Psoas muscle (tissue), 8 donors: Measurements from ENCODE around the gene HABP2. TPM values are rescaled to one million over a fixed set of nuclear protein-coding genes. Genes with fewer than 3 reads are reported as not detected.

ENCODE experiments used
- ATAC-seq, 4 donors: fragments of 200-7000 bp; cut with Tn5 transposase; one replicate each; pipeline ENCODE4 v1.9.1; 2020; ENCODE audit warnings: moderate library complexity in 3 of 4, mild to moderate bottlenecking in 2 of 4
- DNase-seq, 2 donors: peaks; one replicate each; pipeline ENCODE4 v3.0.0-alpha.2; 2020
- H3K27ac ChIP-seq: fragments of 200-600 bp; one replicate; pipeline ENCODE4 v1.8.0; 2022
- H3K27me3 ChIP-seq, 3 donors: fragments of 200-600 bp in 1 of 3; one replicate each; pipeline versions ENCODE4 v1.6.1 to v1.8.0; 2013 to 2022; ENCODE audit warnings: low read length in 2 of 3, mild to moderate bottlenecking in 2 of 3, moderate library complexity in 1 of 3; ENCODE audit not compliant: insufficient read depth in 3 of 3
- H3K36me3 ChIP-seq, 2 donors: fragments of 200-600 bp in 1 of 2; one replicate each; pipeline versions ENCODE4 v1.6.1 to v1.8.0; 2013 to 2022; ENCODE audit warnings: low read depth in 1 of 2, mild to moderate bottlenecking in 1 of 2, moderate library complexity in 1 of 2; ENCODE audit not compliant: insufficient read depth in 1 of 2
- H3K4me1 ChIP-seq: fragments of 200-600 bp; one replicate; pipeline ENCODE4 v1.8.0; 2022
- H3K4me3 ChIP-seq: fragments of 200-600 bp; one replicate; pipeline ENCODE4 v1.8.0; 2022; ENCODE audit warnings: mild to moderate bottlenecking
- H3K9me3 ChIP-seq: fragments of 200-600 bp; one replicate; pipeline ENCODE4 v1.8.0; 2022
- WGBS, 3 donors: extraction: QIAGEN DNeasy Blood & Tissue Kit; methylation state at CpG; one replicate each; pipeline versions ENCODE4 v1.1.6 to v1.1.7; 2013; 5-methylcytosine and 5-hydroxymethylcytosine counted together
- intact Hi-C, 2 donors: fragments of 100-400 bp; cut with DNase I; formaldehyde crosslinking; loops; one replicate each; pipeline versions ENCODE4 v1.11.0 to v1.14.2; 2022
- long read RNA-seq, 2 donors: library from polyadenylated mRNA; unstranded; transcript quantifications; one replicate each; pipeline ENCODE4 v2.0.0, GENCODE V29; 2021
- polyA plus RNA-seq, 3 donors: library from polyadenylated mRNA; stranded (reverse); fragments of 200-250 nt; gene quantifications; one replicate each; pipeline ENCODE4 v1.2.3, GENCODE V29; 2013
- total RNA-seq, 4 donors: library from RNA; stranded (reverse); fragmentation: NEBNext Ultra II Directional in 2 of 4; extraction: Animal tissue kit (Norgen Biotek cat#: 25700) in 2 of 4; gene quantifications; one replicate each; pipeline versions ENCODE4 v1.2.1 to v1.2.4, GENCODE V29; 2021 to 2023
- TF ChIP-seq, protein P1 (sequence below): fragments of 200-600 bp; IDR thresholded peaks from one replicate; pipeline ENCODE4 v1.8.0; 2022; ENCODE audit warnings: antibody characterized with exemption
- donor health status: healthy with polysubstance abuse.
- donor health status: DM: no; HTN: no; CAD: no; lungs with moderate emphysema.
- donor health status: Bipolar disorder and iron deficiency.
- donor health status: healthy.
- donor health status: DM: yes; HTN: yes; CAD: no.
- donor health status: DM: no; HTN: no; CAD: no.
- donor health status: DM: no; HTN: no; CAD: no.
- donor health status: DM: yes; HTN: yes; CAD: no.

Gene HABP2
- under 1 TPM in 2 of 4 donors, not detected in 2; 0.15 to 0.16 TPM for total RNA-seq
- under 1 TPM; 0.01 to 0.13 (median 0.03) TPM for polyA plus RNA-seq
- long read RNA-seq, donor 1, result 0 reads
- long read RNA-seq, donor 2, result 0 reads

DNA sequence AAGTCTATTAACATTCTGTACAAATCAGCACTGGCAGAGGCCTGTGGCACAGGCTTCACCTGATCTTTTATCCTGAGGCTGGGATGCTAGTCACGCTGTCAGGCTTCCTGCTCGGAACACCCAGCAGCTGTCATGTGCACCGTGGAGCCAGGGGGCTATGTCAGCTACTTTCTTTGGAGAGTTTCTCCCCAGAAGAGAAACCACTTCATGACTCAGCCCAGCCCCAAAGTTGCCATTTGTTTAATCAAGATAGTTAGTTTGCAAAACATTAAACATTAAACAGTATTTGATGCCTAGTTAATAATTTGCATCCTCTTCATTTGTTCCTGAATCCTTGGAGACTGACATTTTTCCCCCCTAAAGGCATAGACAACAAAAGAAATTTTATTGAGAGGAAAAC, at the start of gene HABP2:
Gene HABP2, plus strand, starts transcription at position 353 of the 400 bp plus-strand sequence. CDS start 69 bp downstream, outside the sequence.
- 59 to 67% (median 62%) methylated on average over 3 of the region's 3 CpGs for WGBS, 3 donors
- H3K9me3 ChIP-seq, result no peaks in the 10 kb centered on the region
- H3K27ac ChIP-seq, result no peak within 1 kb of the TSS
- no peaks in the 10 kb centered on the region for H3K27me3 ChIP-seq
- DNase-seq (no peak), ATAC-seq (no peak)
- no peak within 1 kb of the TSS for H3K4me3 ChIP-seq
- peaks cover 6% of the 10 kb centered on the region for H3K4me1 ChIP-seq
- intact Hi-C loops, result no loop called here
- TF ChIP-seq, protein P1, sequence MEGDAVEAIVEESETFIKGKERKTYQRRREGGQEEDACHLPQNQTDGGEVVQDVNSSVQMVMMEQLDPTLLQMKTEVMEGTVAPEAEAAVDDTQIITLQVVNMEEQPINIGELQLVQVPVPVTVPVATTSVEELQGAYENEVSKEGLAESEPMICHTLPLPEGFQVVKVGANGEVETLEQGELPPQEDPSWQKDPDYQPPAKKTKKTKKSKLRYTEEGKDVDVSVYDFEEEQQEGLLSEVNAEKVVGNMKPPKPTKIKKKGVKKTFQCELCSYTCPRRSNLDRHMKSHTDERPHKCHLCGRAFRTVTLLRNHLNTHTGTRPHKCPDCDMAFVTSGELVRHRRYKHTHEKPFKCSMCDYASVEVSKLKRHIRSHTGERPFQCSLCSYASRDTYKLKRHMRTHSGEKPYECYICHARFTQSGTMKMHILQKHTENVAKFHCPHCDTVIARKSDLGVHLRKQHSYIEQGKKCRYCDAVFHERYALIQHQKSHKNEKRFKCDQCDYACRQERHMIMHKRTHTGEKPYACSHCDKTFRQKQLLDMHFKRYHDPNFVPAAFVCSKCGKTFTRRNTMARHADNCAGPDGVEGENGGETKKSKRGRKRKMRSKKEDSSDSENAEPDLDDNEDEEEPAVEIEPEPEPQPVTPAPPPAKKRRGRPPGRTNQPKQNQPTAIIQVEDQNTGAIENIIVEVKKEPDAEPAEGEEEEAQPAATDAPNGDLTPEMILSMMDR, result no peak
- H3K36me3 ChIP-seq, result no peaks in the 10 kb centered on the region

DNA sequence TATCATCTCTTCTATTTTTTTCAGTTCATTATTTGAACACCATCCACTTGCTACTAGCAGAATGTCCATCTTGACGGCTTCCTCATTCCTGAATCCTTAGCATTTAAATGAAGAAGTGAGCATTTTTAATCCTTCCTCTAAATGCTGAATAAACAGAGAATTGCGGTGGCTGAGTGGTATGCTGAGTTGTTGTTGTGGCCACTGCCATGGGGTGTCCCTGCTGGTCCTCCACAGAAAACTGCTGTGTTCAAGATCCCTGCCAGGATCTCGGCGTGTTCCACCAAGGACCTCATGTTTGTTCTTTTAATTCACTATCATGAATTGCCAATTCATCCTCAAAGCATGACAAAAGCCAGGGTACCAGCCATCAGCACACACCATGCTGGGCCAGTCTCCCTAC, 48.9 kb upstream of the HABP2 start:
- intact Hi-C loops, result no loop called here
- H3K9me3 ChIP-seq, result no peaks in the 10 kb centered on the region
- H3K27me3 ChIP-seq, result peaks cover 0 to 5% (median 0%) of the 10 kb centered on the region in 3 donors
- WGBS, 3 donors, result 64 to 78% (median 77%) methylated on average over 4 of the region's 4 CpGs
- H3K36me3 ChIP-seq, result no peaks in the 10 kb centered on the region
- no peak overlapping the region for H3K27ac ChIP-seq
- no peak for DNase-seq
- ATAC-seq, result no peak
- TF ChIP-seq, protein P1, result no peak
- no peak overlapping the region for H3K4me3 ChIP-seq
- no peaks in the 10 kb centered on the region for H3K4me1 ChIP-seq

DNA sequence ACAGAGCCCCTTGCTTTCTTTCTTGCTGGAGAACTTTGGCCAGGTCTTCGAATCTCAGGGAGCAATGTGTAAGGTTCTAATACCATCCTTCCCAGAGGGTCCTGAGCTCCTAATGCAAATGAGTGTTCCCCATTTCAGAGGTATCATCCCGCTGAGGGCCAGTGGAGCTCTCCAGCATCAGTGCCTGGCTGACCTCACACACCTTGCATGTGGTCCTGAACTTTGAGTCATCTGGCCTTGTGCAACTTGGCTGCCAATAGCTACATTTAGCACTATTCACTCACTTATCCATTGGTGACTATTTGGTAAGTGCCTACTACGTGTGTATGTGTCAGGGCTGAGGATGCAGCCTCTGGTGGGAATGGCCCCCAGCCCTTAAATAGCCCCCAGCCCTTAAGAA, 48.4 kb upstream of the HABP2 start:
- TF ChIP-seq, protein P1, result no peak
- ATAC-seq (no peak), DNase-seq (no peak)
- no peaks in the 10 kb centered on the region for H3K9me3 ChIP-seq
- H3K36me3 ChIP-seq, result no peaks in the 10 kb centered on the region
- WGBS, 3 donors, result 70 to 80% (median 71%) methylated on average over 3 of the region's 3 CpGs
- intact Hi-C loops, result no loop called here
- no peak overlapping the region for H3K27ac ChIP-seq
- no peak overlapping the region for H3K4me3 ChIP-seq
- peaks cover 0 to 5% (median 0%) of the 10 kb centered on the region in 3 donors for H3K27me3 ChIP-seq
- H3K4me1 ChIP-seq, result no peaks in the 10 kb centered on the region

DNA sequence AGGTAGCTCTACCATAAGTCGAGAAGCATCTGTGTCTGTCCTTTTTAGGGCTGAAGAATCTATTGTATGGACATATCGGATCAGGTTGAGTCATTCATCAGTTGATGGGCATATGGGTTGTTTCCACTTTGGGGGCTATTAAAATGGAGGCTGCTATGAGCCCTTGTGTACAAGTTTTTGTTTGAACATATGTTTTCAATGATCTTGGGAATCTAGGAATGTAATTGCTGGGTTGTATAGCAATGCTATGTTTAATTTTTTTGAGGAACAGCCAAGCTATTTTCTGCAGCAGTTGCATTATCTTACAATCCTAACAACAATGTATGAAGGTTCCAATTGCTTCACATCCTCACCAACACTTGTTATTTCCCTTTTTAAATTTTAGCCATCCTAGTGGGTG, 46.4 kb upstream of the HABP2 start:
- intact Hi-C loops, result no loop called here
- TF ChIP-seq, protein P1, result no peak
- peaks cover 4% of the 10 kb centered on the region for H3K9me3 ChIP-seq
- WGBS, 3 donors, result 77 to 85% (median 80%) methylated on average over 2 of the region's 2 CpGs
- H3K36me3 ChIP-seq, result no peaks in the 10 kb centered on the region
- H3K27me3 ChIP-seq, result peaks cover 0 to 5% (median 0%) of the 10 kb centered on the region in 3 donors
- ATAC-seq (no peak), DNase-seq (no peak)
- H3K4me3 ChIP-seq, result no peak overlapping the region
- no peak overlapping the region for H3K27ac ChIP-seq
- H3K4me1 ChIP-seq, result no peaks in the 10 kb centered on the region

DNA sequence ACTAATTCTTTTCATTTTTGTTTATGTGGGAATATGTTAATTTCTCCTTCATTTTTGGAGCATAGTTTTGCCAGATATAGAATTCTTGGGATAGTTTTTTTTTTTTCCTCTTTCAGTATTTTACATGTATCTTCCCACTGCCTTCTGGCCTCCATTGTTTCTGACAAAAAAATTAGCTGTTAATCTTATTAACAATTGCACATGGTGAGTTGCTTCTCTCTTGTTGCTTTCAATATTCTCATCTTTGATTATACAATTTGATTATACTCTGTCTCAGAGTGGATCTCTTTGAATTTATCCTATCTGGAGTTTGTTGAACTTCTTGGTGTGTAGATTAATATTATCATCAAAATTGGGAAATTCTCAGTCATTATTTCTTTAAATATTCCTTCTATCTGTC, 41.4 kb upstream of the HABP2 start:
- Histone ChIP-seq H3K4me3 (no peak overlapping the region), H3K27me3 (no peaks in the 10 kb centered on the region), H3K9me3 (peaks cover 7% of the 10 kb centered on the region), H3K4me1 (no peaks in the 10 kb centered on the region), H3K36me3 (no peaks in the 10 kb centered on the region), H3K27ac (no peak overlapping the region)
- no peak for ATAC-seq
- TF ChIP-seq, protein P1, result no peak
- intact Hi-C loops, result no loop called here
- no peak for DNase-seq
